SK-N-SH (cell line): ENCODE measurements around the gene HEPH. TPM values are rescaled to one million over a fixed set of nuclear protein-coding genes. Genes with fewer than 3 reads are reported as not detected.

Source experiments
- CTCF ChIA-PET: fragments of 300-600, 350-600 bp; formaldehyde crosslinking; extraction: SDS; loops from one replicate; lab custom pipeline; 2021; lab: Yijun Ruan, JAX
- POLR2A ChIA-PET: fragments of 350-600 bp; sonication (Branson Sonifier 250); formaldehyde crosslinking; extraction: SDS; loops from one replicate; lab custom pipeline; 2020; ENCODE audit warnings: antibody characterized with exemption, inconsistent platforms; lab: Yijun Ruan, JAX
- DNase-seq: peaks from one replicate; pipeline ENCODE4 v3.0.0; 2012
- H2AFZ ChIP-seq: fragments of 200-600 bp; sonication (generic); 2 replicates; pipeline ENCODE4 v1.8.1; 2016; ENCODE audit warnings: antibody characterized with exemption, mild to moderate bottlenecking, low read depth
- H3F3A ChIP-seq: fragments of 200-600 bp; sonication (generic); replicated peaks from 2 replicates; pipeline ENCODE3; 2016; ENCODE audit warnings: antibody characterized with exemption, mild to moderate bottlenecking; ENCODE audit not compliant: insufficient read depth
- H3K27ac ChIP-seq, 2 experiments: fragments of 200-500 bp in 1 of 2; fragments of 200-600 bp in 1 of 2; sonication (Bioruptor generic) in 1 of 2; sonication (generic), shearing (Covaris generic) in 1 of 2; 2 replicates each; pipeline versions ENCODE4 v1.5.1 to v1.6.1; 2014 to 2016; ENCODE audit warnings: low read depth in 2 of 2, inconsistent platforms in 1 of 2, low read length in 1 of 2, mild to moderate bottlenecking in 1 of 2, mixed read lengths in 1 of 2
- H3K27me3 ChIP-seq: fragments of 200-600 bp; sonication (generic), shearing (Covaris generic); 2 replicates; pipeline ENCODE4 v1.6.1; 2016; ENCODE audit warnings: mixed run types; ENCODE audit not compliant: insufficient read depth
- H3K36me3 ChIP-seq, 2 experiments: fragments of 200-500 bp in 1 of 2; fragments of 200-600 bp in 1 of 2; sonication (Bioruptor generic) in 1 of 2; sonication (generic) in 1 of 2; replicated peaks in 1 of 2; 2 replicates each; pipeline versions ENCODE3 to v1.5.1; 2014 to 2016; ENCODE audit warnings: low read length in 1 of 2, mild to moderate bottlenecking in 1 of 2; ENCODE audit not compliant: insufficient read depth in 2 of 2, control insufficient read depth in 1 of 2
- H3K4me1 ChIP-seq, 2 experiments: fragments of 200-500 bp in 1 of 2; fragments of 200-600 bp in 1 of 2; sonication (Bioruptor generic) in 1 of 2; sonication (generic), shearing (Covaris generic) in 1 of 2; 2 replicates each; pipeline versions ENCODE4 v1.5.1 to v1.6.1; 2014 to 2016; ENCODE audit warnings: low read depth in 1 of 2, low read length in 1 of 2, mixed run types in 1 of 2; ENCODE audit not compliant: insufficient read depth in 2 of 2, control insufficient read depth in 1 of 2
- H3K4me2 ChIP-seq: fragments of 200-600 bp; sonication (generic), shearing (Covaris generic); 2 replicates; pipeline ENCODE4 v1.6.1; 2017; ENCODE audit warnings: mixed run types
- H3K4me3 ChIP-seq, 2 experiments: fragments of 200-500 bp in 1 of 2; fragments of 200-600 bp in 1 of 2; sonication (Bioruptor generic) in 1 of 2; sonication (generic), shearing (Covaris generic) in 1 of 2; 2 replicates each; pipeline versions ENCODE4 v1.5.1 to v1.8.1; 2014 to 2016; ENCODE audit warnings: low read depth in 2 of 2, inconsistent platforms in 1 of 2, low read length in 1 of 2, mild to moderate bottlenecking in 1 of 2, mixed read lengths in 1 of 2, moderate library complexity in 1 of 2
- H3K79me2 ChIP-seq: fragments of 200-600 bp; sonication (generic); 2 replicates; pipeline ENCODE4 v1.8.1; 2017; ENCODE audit warnings: mild to moderate bottlenecking; ENCODE audit not compliant: insufficient read depth
- H3K9ac ChIP-seq: fragments of 200-600 bp; sonication (generic); 2 replicates; pipeline ENCODE4 v1.6.1; 2017; ENCODE audit warnings: mixed run types
- H3K9me2 ChIP-seq: fragments of 200-600 bp; sonication (generic); 2 replicates; pipeline ENCODE4 v1.6.1; 2017; ENCODE audit warnings: mixed run types
- H3K9me3 ChIP-seq: fragments of 200-600 bp; sonication (generic); 2 replicates; pipeline ENCODE4 v1.6.1; 2017; ENCODE audit warnings: mixed run types, mild to moderate bottlenecking, moderate library complexity
- H4K20me1 ChIP-seq: fragments of 200-600 bp; sonication (generic); 2 replicates; pipeline ENCODE4 v1.6.1; 2017; ENCODE audit warnings: mild to moderate bottlenecking, mixed run types; ENCODE audit not compliant: insufficient read depth
- CHD2 ChIP-seq: fragments of 150-350 bp; IDR thresholded peaks from 2 replicates; pipeline ENCODE4 v1.6.1; 2018; ENCODE audit warnings: low read length; ENCODE audit not compliant: partially characterized antibody
- ELF1 ChIP-seq: IDR thresholded peaks from 2 replicates; pipeline ENCODE4 v1.4.0; 2012
- EP300 ChIP-seq, 2 experiments: IDR thresholded peaks; 2 replicates each; pipeline versions ENCODE4 v1.4.0 to v1.6.1; 2012; ENCODE audit warnings: borderline replicate concordance in 1 of 2, low read depth in 1 of 2, low read length in 1 of 2
- GATA2 ChIP-seq: sonication (generic); formaldehyde crosslinking; IDR thresholded peaks from 2 replicates; pipeline ENCODE4 v1.5.0; 2020; ENCODE audit warnings: mild to moderate bottlenecking, missing genetic modification reagents
- IRF3 ChIP-seq: fragments of 150-350 bp; IDR thresholded peaks from 2 replicates; pipeline ENCODE4 v1.6.1; 2016; ENCODE audit warnings: mild to moderate bottlenecking, low read depth, low read length
- MEF2A ChIP-seq: IDR thresholded peaks from 2 replicates; pipeline ENCODE4 v1.4.0; 2012; ENCODE audit warnings: low read depth, borderline replicate concordance
- MXI1 ChIP-seq: IDR thresholded peaks from 2 replicates; pipeline ENCODE4 v1.6.1; 2012; ENCODE audit warnings: mild to moderate bottlenecking, low read depth, low read length, improper control_type of control experiment
- NRF1 ChIP-seq: IDR thresholded peaks from 2 replicates; pipeline ENCODE4 v1.6.1; 2012; ENCODE audit warnings: low read depth, mild to moderate bottlenecking, low read length
- POLR2AphosphoS5 ChIP-seq: IDR thresholded peaks from 2 replicates; pipeline ENCODE4 v1.6.1; 2012; ENCODE audit warnings: low read depth, low read length
- RAD21 ChIP-seq: IDR thresholded peaks from 2 replicates; pipeline ENCODE4 v1.6.1; 2012; ENCODE audit warnings: mild to moderate bottlenecking, low read length
- RCOR1 ChIP-seq: fragments of 150-350 bp; IDR thresholded peaks from 2 replicates; pipeline ENCODE4 v1.6.1; 2017; ENCODE audit warnings: antibody characterized with exemption, low read length
- RFX5 ChIP-seq: IDR thresholded peaks from 2 replicates; pipeline ENCODE4 v1.6.1; 2012; ENCODE audit warnings: mild to moderate bottlenecking, improper control_type of control experiment, low read length
- SMC3 ChIP-seq: IDR thresholded peaks from 2 replicates; pipeline ENCODE4 v1.6.1; 2012; ENCODE audit warnings: low read depth, low read length, improper control_type of control experiment
- TCF12 ChIP-seq: IDR thresholded peaks from 2 replicates; pipeline ENCODE4 v1.4.0; 2012
- TEAD4 ChIP-seq: IDR thresholded peaks from 2 replicates; pipeline ENCODE4 v1.4.0; 2012; ENCODE audit warnings: mild to moderate bottlenecking, borderline replicate concordance; ENCODE audit not compliant: insufficient read depth
- WGBS: methylation state at CpG from one replicate; pipeline ENCODE4 v1.1.6; 2017; ENCODE audit warnings: low lambda C conversion rate; 5-methylcytosine and 5-hydroxymethylcytosine counted together
- polyA plus RNA-seq, 3 experiments: library from polyadenylated mRNA; depleted of rRNA; stranded (reverse); fragments of >200 nt; gene quantifications; 2 replicates each; pipeline ENCODE4 v1.2.3, GENCODE V29; 2012
- TF ChIP-seq, protein P1 (sequence below): IDR thresholded peaks from 2 replicates; pipeline ENCODE4 v1.4.0; 2012; ENCODE audit warnings: low read depth, borderline replicate concordance
- TF ChIP-seq, protein P2 (sequence below): fragments of 150-350 bp; IDR thresholded peaks from 2 replicates; pipeline ENCODE4 v1.6.1; 2017; ENCODE audit warnings: antibody characterized with exemption, low read length, low read depth, borderline replicate concordance
- TF ChIP-seq, protein P3 (sequence below): fragments of 200-600 bp; sonication (generic); IDR thresholded peaks from 2 replicates; pipeline ENCODE4 v1.6.1; 2017; ENCODE audit warnings: antibody characterized with exemption, mild to moderate bottlenecking, moderate library complexity

The HEPH gene
- polyA plus RNA-seq, 1 of the 3 experiments (the other 2 are of a cell fraction): 8.6 TPM

DNA sequence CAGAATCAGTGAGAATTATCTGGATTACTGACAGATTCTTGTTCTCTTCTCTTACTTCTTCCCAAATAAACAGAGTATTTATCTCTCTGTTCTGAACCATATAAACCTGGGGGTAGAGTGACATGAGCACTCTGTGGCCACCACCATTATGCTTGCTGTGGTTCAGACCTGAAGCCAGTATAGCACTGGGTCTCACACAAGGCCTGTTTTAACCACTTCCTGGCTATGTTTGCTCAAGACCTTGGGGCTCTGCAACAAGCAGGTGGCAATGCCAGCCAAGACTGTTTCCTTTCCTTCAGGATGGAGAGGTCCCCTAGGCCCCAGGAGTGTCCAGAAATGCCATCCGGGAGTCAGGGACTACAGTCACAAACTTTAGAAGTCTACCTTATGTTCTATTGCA lies 21.7 kb upstream of the HEPH start:
- TF ChIP-seq RCOR1 (no peak), RFX5 (no peak), TEAD4 (no peak), IRF3 (no peak), RAD21 (no peak), POLR2AphosphoS5 (no peak), CHD2 (no peak), MXI1 (no peak), MEF2A (no peak), ELF1 (no peak), EP300 (IDR thresholded peaks at IDR 0.05; ENCODE audit: borderline replicate concordance in 1 of 2, low read depth in 1 of 2, low read length in 1 of 2) (no peak), GATA2 (CRISPR knock-in tag) (no peak), TCF12 (no peak), NRF1 (no peak), SMC3 (no peak)
- TF ChIP-seq, protein P1, sequence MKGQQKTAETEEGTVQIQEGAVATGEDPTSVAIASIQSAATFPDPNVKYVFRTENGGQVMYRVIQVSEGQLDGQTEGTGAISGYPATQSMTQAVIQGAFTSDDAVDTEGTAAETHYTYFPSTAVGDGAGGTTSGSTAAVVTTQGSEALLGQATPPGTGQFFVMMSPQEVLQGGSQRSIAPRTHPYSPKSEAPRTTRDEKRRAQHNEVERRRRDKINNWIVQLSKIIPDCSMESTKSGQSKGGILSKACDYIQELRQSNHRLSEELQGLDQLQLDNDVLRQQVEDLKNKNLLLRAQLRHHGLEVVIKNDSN: no peak
- TF ChIP-seq, protein P2, sequence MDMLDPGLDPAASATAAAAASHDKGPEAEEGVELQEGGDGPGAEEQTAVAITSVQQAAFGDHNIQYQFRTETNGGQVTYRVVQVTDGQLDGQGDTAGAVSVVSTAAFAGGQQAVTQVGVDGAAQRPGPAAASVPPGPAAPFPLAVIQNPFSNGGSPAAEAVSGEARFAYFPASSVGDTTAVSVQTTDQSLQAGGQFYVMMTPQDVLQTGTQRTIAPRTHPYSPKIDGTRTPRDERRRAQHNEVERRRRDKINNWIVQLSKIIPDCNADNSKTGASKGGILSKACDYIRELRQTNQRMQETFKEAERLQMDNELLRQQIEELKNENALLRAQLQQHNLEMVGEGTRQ: no peak
- TF ChIP-seq, protein P3, sequence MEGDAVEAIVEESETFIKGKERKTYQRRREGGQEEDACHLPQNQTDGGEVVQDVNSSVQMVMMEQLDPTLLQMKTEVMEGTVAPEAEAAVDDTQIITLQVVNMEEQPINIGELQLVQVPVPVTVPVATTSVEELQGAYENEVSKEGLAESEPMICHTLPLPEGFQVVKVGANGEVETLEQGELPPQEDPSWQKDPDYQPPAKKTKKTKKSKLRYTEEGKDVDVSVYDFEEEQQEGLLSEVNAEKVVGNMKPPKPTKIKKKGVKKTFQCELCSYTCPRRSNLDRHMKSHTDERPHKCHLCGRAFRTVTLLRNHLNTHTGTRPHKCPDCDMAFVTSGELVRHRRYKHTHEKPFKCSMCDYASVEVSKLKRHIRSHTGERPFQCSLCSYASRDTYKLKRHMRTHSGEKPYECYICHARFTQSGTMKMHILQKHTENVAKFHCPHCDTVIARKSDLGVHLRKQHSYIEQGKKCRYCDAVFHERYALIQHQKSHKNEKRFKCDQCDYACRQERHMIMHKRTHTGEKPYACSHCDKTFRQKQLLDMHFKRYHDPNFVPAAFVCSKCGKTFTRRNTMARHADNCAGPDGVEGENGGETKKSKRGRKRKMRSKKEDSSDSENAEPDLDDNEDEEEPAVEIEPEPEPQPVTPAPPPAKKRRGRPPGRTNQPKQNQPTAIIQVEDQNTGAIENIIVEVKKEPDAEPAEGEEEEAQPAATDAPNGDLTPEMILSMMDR: no peak
- ChIA-PET POLR2A (no interaction called here), CTCF (no interaction called here)
- H3F3A ChIP-seq: no peaks in the 10 kb centered on the region
- no peak overlapping the region for H3K4me3 ChIP-seq
- H3K79me2 ChIP-seq: no peaks in the 10 kb centered on the region
- no peak overlapping the region for H3K27ac ChIP-seq
- no peak overlapping the region for H3K4me2 ChIP-seq
- WGBS: 0% methylated on average over 1 of the region's 1 CpG
- H4K20me1 ChIP-seq: no peaks in the 10 kb centered on the region
- H3K9me3 ChIP-seq: no peaks in the 10 kb centered on the region
- H3K36me3 ChIP-seq: no peaks in the 10 kb centered on the region
- no peaks in the 10 kb centered on the region for H3K9me2 ChIP-seq
- DNase-seq: no peak
- no peak overlapping the region for H2AFZ ChIP-seq
- H3K4me1 ChIP-seq: no peaks in the 10 kb centered on the region
- H3K9ac ChIP-seq: no peak overlapping the region
- H3K27me3 ChIP-seq: no peaks in the 10 kb centered on the region
